Measurements from ENCODE around the gene SEC14L1. TPM values are rescaled to one million over a fixed set of nuclear protein-coding genes. Genes with fewer than 3 reads are reported as not detected.
A peak's percentile ranks its signal among the peaks of the same experiment; 100 is the strongest.

Gene SEC14L1
- total RNA-seq, 1 experiment from 2014 or later: 27.0 TPM

DNA sequence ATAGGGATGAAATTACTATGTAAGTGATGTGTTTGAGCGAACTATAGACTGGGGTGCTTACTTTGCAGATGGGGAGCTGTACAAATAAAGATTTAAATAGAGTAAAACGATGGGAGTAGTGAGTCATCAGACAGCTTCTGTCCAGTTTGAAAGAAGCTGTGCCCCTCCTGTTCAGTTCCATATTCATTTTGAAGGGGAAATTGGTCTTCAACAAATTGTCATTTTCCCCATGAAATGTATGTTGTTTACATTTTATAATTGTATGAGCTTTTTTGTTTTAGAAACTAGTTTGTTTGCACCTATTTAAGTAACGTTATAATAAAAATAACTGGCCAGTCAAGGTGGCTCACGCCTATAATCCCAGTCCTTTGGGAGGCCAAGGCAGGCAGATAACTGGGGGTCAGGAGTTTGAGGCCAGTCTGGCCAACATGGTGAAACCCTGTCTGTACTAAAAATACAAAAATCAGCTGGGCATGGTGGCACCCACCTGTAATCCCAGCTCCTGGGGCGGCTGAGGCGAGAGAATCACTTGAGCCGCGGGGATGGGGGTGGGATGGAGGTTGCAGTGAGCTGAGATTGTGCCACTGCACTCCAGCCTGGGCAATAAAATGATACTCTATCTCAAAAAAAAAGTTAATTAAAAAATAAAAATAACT lies 20.2 kb downstream of the SEC14L1 start:
- DNase-seq (ENCODE audit: low read depth): peak; percentile 42

GRCh38 chr17:77161953-77162352 lies 21.2 kb downstream of the SEC14L1 start:
- no peak for DNase-seq (ENCODE audit: low read depth)

GRCh38 chr17:77163001-77163400 lies 22.2 kb downstream of the SEC14L1 start:
- no peak for DNase-seq (ENCODE audit: low read depth)

GRCh38 chr17:77163511-77164280 lies 22.9 kb downstream of the SEC14L1 start:
- DNase-seq (ENCODE audit: low read depth): no peak

DNA sequence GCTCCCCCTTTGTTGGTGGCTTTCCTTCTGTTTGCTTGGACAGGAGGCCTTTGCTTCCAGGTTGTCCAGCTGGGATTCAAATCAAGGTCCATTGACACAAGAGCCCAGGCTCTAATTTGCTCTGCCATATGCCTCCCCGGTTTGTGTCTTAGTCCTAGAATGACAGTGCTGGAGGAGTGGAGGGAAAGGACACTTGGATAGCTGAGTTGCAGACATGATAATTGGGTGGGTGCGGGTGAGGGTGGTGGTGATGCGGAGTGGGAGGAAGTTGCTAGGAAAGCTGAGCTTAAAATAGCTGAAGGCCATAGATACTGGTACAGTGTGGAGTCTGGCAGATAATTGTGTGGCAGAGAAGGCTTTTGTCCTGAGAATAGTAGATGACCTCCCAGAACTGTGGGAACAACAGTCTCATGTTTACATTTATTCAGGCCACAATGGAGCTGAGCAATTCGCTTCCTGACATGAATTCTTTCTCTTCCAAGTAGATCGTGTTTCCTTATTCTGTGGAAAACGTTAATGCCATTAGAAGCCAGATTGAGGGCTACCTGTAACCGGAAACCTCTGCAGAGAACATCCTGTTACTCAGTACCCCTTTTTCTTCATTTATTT lies 23.8 kb downstream of the SEC14L1 start:
- DNase-seq (ENCODE audit: low read depth): peak; percentile 40

DNA sequence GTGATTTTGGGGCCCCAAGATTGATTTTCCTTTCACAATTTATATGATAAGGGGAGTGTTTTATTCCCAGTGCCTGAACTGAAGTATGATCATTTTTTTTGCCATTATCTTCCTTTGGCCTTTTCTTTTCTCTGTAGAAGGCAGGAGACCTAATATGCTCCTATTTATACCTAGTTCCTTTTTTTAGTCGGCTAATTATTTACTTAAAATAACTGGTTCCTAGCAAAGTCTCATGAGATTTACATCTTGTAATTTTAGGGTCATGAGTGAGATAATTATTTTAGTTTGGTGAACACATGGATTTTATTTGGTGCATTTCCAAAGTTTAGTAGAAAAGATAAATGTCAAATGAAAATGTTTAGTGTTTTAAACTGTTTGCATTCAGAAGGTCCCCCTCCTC lies 24.8 kb downstream of the SEC14L1 start:
- no peak for DNase-seq (ENCODE audit: low read depth)

GRCh38 chr17:77167472-77168306 lies 26.9 kb downstream of the SEC14L1 start:
- DNase-seq (ENCODE audit: low read depth): no peak

DNA sequence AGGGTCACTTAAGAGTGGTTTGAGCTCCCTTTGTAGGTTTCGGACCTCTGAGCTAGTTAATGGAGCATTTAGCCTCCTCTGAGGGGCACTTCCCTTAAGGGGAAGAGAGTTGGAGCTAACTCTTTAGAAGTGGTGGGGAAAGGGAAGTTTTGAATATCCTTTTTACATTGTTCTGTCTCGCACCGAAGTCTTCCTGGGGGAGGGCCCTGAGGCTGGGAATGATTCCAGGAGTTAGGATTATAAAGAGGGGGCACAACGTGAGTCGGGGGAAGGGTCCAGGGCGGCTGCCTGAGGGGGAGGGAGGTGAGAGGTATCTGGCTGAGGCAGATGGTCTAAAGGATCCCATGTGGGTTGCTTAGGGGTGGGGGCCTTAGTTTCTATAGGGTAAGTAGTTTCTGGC lies 32.3 kb downstream of the SEC14L1 start:
- no peak for DNase-seq (ENCODE audit: low read depth)

GRCh38 chr17:77174928-77175661 lies 34.3 kb downstream of the SEC14L1 start:
- DNase-seq (ENCODE audit: low read depth): no peak

- no peak for DNase-seq (ENCODE audit: low read depth)
Observed at GRCh38 chr17:77177002-77177741, 36.4 kb downstream of the SEC14L1 start.

GRCh38 chr17:77178050-77178449 lies 37.3 kb downstream of the SEC14L1 start:
- no peak for DNase-seq (ENCODE audit: low read depth)

GRCh38 chr17:77178563-77178962 lies 37.8 kb downstream of the SEC14L1 start:
- DNase-seq (ENCODE audit: low read depth): no peak

- DNase-seq (ENCODE audit: low read depth): no peak
Observed at GRCh38 chr17:77180503-77181357, 40.0 kb downstream of the SEC14L1 start.

DNA sequence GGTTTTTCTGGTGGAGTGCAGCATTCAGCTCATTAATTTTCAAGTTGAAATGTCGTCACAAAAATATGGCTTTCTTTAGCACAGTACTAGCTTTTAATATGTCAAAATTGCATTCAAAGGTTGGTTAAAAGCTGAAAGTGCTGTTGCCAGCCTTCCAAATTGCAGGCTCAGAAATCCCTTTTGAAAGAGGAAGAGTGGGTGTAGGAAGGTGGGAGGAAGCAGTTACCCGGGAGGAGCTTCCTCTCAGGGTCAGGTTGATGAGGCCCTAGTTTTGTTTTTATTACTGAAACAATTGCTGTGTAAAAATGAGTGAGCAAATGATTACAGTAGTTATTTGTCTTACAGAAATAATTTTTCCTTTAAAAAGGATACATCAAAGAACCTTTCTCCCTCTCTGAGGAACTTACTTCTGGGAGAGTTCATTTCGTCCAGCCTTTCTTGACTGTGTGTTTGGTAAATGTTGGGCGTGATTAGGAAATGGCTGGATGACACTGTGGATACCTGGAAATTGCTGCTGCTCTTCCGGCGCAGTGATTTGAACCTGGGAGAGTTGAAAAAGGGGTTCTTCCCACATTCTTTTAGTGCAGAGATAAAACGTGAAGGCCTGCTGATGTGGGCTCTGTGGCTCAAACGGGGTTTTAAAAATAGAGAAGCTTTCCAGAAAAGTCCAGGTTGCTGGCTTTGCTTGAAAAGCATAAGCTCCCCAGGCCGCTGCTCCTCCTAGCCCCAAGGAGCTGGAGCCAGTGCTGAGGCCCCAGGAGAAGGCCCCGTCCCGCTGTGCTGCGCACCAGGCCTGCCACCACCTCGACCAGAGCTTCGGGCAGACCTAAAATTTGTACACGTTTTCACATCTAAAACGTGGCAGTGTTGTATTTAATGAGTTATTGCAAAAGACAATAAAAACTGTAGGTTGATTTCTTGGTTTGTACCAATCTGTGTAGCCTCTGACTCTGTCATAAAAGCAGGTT lies 41.7 kb downstream of the SEC14L1 start:
- no peak for DNase-seq (ENCODE audit: low read depth)

DNA sequence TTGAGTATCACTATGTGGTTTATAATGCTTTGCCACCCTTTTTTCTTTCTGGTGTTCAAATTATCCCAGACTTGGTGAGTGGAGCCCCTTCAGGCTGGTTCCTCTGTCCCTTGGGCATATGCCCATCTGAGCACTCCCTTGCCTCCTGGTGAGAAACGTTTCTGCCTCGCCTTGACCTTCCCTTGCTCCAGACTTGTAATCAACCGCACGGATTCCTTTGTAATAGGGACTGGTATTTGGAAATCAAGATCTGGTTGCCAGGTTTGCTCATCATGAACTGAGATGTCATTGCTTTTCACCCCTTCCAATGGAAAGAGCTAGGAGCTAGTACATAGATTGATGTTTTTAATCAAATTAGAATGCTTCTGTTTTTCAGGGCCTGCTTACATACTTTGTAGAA lies 43.7 kb downstream of the SEC14L1 start:
- DNase-seq (ENCODE audit: low read depth): peak; percentile 60

- no peak for DNase-seq (ENCODE audit: low read depth)
Observed at GRCh38 chr17:77185137-77185536, 44.4 kb downstream of the SEC14L1 start.

DNA sequence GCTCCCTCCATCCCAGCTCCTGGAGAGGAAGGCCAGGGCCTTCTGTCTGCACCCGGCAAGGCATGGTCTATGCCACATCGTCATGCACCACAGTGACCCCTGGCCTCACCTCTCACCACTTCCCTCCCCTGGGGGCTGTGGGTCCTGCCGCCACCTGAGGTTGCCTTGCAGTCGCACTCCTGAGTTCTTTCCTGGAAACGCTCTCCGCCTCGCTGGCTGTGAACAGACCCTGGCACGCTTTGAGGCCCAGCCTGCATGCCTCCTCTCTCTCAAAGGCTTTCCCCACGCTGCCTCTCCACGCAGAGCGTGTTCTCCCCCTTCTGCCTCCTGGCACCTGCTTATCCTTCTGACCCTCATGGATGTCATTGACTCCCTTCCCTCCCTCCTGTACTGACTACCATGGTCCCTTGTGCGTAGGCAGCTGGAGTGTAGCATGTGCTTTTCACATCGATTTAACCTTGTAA lies 45.4 kb downstream of the SEC14L1 start:
- no peak for DNase-seq (ENCODE audit: low read depth)

All from LHCN-M2 (cell line).